H9 (cell line): ENCODE results near the gene MOB3B. TPM values are rescaled to one million over a fixed set of nuclear protein-coding genes. Genes with fewer than 3 reads are reported as not detected.

Experiments used
- DNase-seq: peaks from one replicate; pipeline ENCODE4 v3.0.0-alpha.2; 2017
- H2AFZ ChIP-seq: one replicate; pipeline ENCODE4 v1.6.1; 2013; ENCODE audit warnings: mild to moderate bottlenecking, low read length, control low read depth, moderate library complexity
- H2AK5ac ChIP-seq: 2 replicates; pipeline ENCODE4 v1.6.1; 2013; ENCODE audit warnings: low read length, control low read depth, mixed read lengths; ENCODE audit not compliant: insufficient read length
- H2BK120ac ChIP-seq: one replicate; pipeline ENCODE4 v1.6.1; 2013; ENCODE audit warnings: low read depth, mild to moderate bottlenecking, low read length, control low read depth, inconsistent platforms; ENCODE audit not compliant: poor library complexity, severe bottlenecking
- H2BK12ac ChIP-seq: 2 replicates; pipeline ENCODE4 v1.6.1; 2013; ENCODE audit warnings: low read length, control low read depth, mixed read lengths, low read depth; ENCODE audit not compliant: insufficient read length
- H2BK15ac ChIP-seq: 2 replicates; pipeline ENCODE4 v1.6.1; 2013; ENCODE audit warnings: low read depth, low read length, control low read depth
- H2BK20ac ChIP-seq: one replicate; pipeline ENCODE4 v1.6.1; 2013; ENCODE audit warnings: low read depth, mild to moderate bottlenecking, low read length, control low read depth, inconsistent platforms; ENCODE audit not compliant: poor library complexity, severe bottlenecking
- H2BK5ac ChIP-seq: 2 replicates; pipeline ENCODE4 v1.6.1; 2013; ENCODE audit warnings: low read length, control low read depth, mixed read lengths; ENCODE audit not compliant: insufficient read length
- H3K14ac ChIP-seq: 2 replicates; pipeline ENCODE4 v1.6.1; 2013; ENCODE audit warnings: low read length, control low read depth; ENCODE audit not compliant: insufficient read depth
- H3K18ac ChIP-seq: 2 replicates; pipeline ENCODE4 v1.6.1; 2013; ENCODE audit warnings: low read depth, mild to moderate bottlenecking, mixed read lengths, low read length, control low read depth; ENCODE audit not compliant: insufficient read length
- H3K23ac ChIP-seq: 2 replicates; pipeline ENCODE4 v1.6.1; 2013; ENCODE audit warnings: low read length, control low read depth, mixed read lengths, low read depth; ENCODE audit not compliant: insufficient read length
- H3K23me2 ChIP-seq: 2 replicates; pipeline ENCODE4 v1.6.1; 2013; ENCODE audit warnings: low read depth, mild to moderate bottlenecking, mixed read lengths, low read length, control low read depth; ENCODE audit not compliant: insufficient read length, poor library complexity, severe bottlenecking
- H3K27ac ChIP-seq: 2 replicates; pipeline ENCODE4 v1.5.1; 2013; ENCODE audit warnings: low read length, control low read depth, mixed read lengths, low read depth; ENCODE audit not compliant: insufficient read length
- H3K27me3 ChIP-seq: 2 replicates; pipeline ENCODE4 v1.6.1; 2013; ENCODE audit warnings: low read length, control low read depth, inconsistent platforms; ENCODE audit not compliant: insufficient read depth
- H3K4ac ChIP-seq: 2 replicates; pipeline ENCODE4 v1.6.1; 2013; ENCODE audit warnings: low read depth, mild to moderate bottlenecking, control low read depth, inconsistent platforms, low read length, moderate library complexity
- H3K4me1 ChIP-seq: 2 replicates; pipeline ENCODE4 v1.6.1; 2013; ENCODE audit warnings: low read length, control low read depth, inconsistent platforms; ENCODE audit not compliant: insufficient read depth
- H3K4me2 ChIP-seq: 2 replicates; pipeline ENCODE4 v1.6.1; 2013; ENCODE audit warnings: low read length, control low read depth, mixed read lengths; ENCODE audit not compliant: insufficient read length, insufficient read depth
- H3K56ac ChIP-seq: 2 replicates; pipeline ENCODE4 v1.6.1; 2013; ENCODE audit warnings: low read depth, mild to moderate bottlenecking, mixed read lengths, low read length, control low read depth; ENCODE audit not compliant: insufficient read length
- H3K79me1 ChIP-seq: 2 replicates; pipeline ENCODE4 v1.6.1; 2013; ENCODE audit warnings: low read depth, mild to moderate bottlenecking, moderate library complexity, low read length, control low read depth, inconsistent platforms; ENCODE audit not compliant: insufficient read depth, poor library complexity, severe bottlenecking
- H3K79me2 ChIP-seq: 2 replicates; pipeline ENCODE4 v1.6.1; 2013; ENCODE audit warnings: low read length, control low read depth, inconsistent platforms; ENCODE audit not compliant: insufficient read depth
- H3K9ac ChIP-seq: 2 replicates; pipeline ENCODE4 v1.6.1; 2013; ENCODE audit warnings: low read length, control low read depth, mixed read lengths; ENCODE audit not compliant: insufficient read length; ENCODE audit errors: extremely low read depth
- H3K9me3 ChIP-seq: one replicate; pipeline ENCODE4 v1.6.1; 2013; ENCODE audit warnings: low read depth, low read length, inconsistent platforms; ENCODE audit not compliant: control insufficient read depth
- H3T11ph ChIP-seq: one replicate; pipeline ENCODE4 v1.6.1; 2013; ENCODE audit warnings: mild to moderate bottlenecking, low read length, control low read depth, inconsistent platforms
- H4K20me1 ChIP-seq: one replicate; pipeline ENCODE4 v1.6.1; 2013; ENCODE audit not compliant: control insufficient read depth, insufficient read length, insufficient read depth
- H4K5ac ChIP-seq: 2 replicates; pipeline ENCODE4 v1.6.1; 2013; ENCODE audit warnings: low read depth, mild to moderate bottlenecking, mixed read lengths, low read length, control low read depth; ENCODE audit not compliant: insufficient read length
- H4K8ac ChIP-seq: replicated peaks from 2 replicates; pipeline ENCODE4 v1.6.1; 2013; ENCODE audit warnings: low read length, control low read depth, mixed read lengths, low read depth; ENCODE audit not compliant: insufficient read length
- H4K91ac ChIP-seq: 2 replicates; pipeline ENCODE4 v1.6.1; 2013; ENCODE audit warnings: low read depth, mild to moderate bottlenecking, moderate library complexity, mixed read lengths, low read length, control low read depth; ENCODE audit not compliant: insufficient read length
- H3K27ac Mint-ChIP-seq, 3 experiments: 2 replicates in 2 of 3; 3 replicates in 1 of 3; pipeline ENCODE4 v1.8.0; 2020 to 2021; ENCODE audit warnings: mixed read lengths in 3 of 3, mild to moderate bottlenecking in 1 of 3, moderate library complexity in 1 of 3
- H3K27me3 Mint-ChIP-seq: 2 replicates; pipeline ENCODE4 v1.8.0; 2021; ENCODE audit warnings: low read depth, mild to moderate bottlenecking, moderate library complexity, mixed read lengths
- H3K36me3 Mint-ChIP-seq, 3 experiments: 2 replicates in 2 of 3; 3 replicates in 1 of 3; pipeline ENCODE4 v1.8.0; 2020 to 2021; ENCODE audit warnings: low read depth in 3 of 3, mixed read lengths in 3 of 3; ENCODE audit not compliant: insufficient read depth in 1 of 3
- H3K4me1 Mint-ChIP-seq, 2 experiments: 2 replicates each; pipeline ENCODE4 v1.8.0; 2020; ENCODE audit warnings: mixed read lengths in 2 of 2
- H3K4me3 Mint-ChIP-seq, 2 experiments: 2 replicates in 1 of 2; 3 replicates in 1 of 2; pipeline ENCODE4 v1.8.0; 2020 to 2021; ENCODE audit warnings: mild to moderate bottlenecking in 2 of 2, mixed read lengths in 2 of 2, moderate library complexity in 1 of 2
- H3K9me3 Mint-ChIP-seq, 2 experiments: 2 replicates in 1 of 2; 3 replicates in 1 of 2; pipeline ENCODE4 v1.8.0; 2020; ENCODE audit warnings: mild to moderate bottlenecking in 2 of 2, mixed read lengths in 2 of 2, moderate library complexity in 1 of 2
- WGBS: extraction: QIAGEN DNeasy Blood & Tissue Kit; methylation state at CpG from one replicate; pipeline ENCODE4 v1.1.7; 2013; ENCODE audit warnings: missing lambda C conversion rate, low lambda C conversion rate, mixed read lengths; ENCODE audit not compliant: insufficient read length; ENCODE audit errors: extremely low coverage; 5-methylcytosine and 5-hydroxymethylcytosine counted together
- total RNA-seq: library from RNA; stranded (reverse); gene quantifications from 2 replicates; pipeline ENCODE4 v1.2.1, GENCODE V29; 2021
- TF ChIP-seq, protein P1 (sequence below): fragments of 200-600 bp; sonication (generic); conservative IDR thresholded peaks from 3 replicates; pipeline ENCODE4 v1.8.0; 2021; ENCODE audit warnings: antibody characterized with exemption, mild to moderate bottlenecking

MOB3B gene
- total RNA-seq, 1 experiment from 2014 or later, result 9.8 TPM

DNA sequence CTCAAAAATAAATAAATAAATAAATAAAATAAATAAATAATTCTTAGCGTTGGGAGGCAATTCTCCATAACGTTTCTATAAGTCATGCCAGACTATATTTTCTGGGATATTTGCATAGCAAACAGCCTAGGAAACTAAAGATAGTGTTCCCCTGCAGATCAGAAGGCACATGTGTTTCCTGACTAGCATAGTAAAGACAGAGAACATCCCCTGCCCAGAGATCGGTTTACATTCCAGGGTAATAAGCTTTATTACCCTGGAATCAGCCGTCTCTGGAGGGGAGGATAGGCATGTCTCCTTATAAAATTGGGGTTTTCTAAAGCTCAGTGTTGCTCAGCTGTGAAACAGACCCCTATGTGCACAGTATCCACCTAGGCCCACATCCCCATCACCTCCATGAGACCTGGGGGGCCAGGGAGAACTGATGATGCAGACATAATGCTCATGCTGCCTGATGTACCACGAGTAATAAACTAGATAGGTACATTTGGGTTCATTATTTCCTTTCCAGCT is 42.4 kb downstream of the MOB3B start:
- Histone ChIP-seq H2BK120ac (no peak overlapping the region), H3K4me2 (no peak overlapping the region), H3K4ac (no peak overlapping the region), H3T11ph (no peak overlapping the region), H3K56ac (no peak overlapping the region), H2AK5ac (no peak overlapping the region), H3K79me2 (no peaks in the 10 kb centered on the region), H3K23ac (no peak overlapping the region), H3K4me1 (peaks cover 12% of the 10 kb centered on the region; the same call in 1 of the 2 replicates), H2BK12ac (no peak overlapping the region), H3K14ac (no peak overlapping the region), H3K18ac (no peak overlapping the region), H2BK20ac (no peak overlapping the region), H3K27ac (no peak overlapping the region), H4K5ac (no peak overlapping the region), H3K79me1 (peaks cover 7% of the 10 kb centered on the region), H2AFZ (no peak overlapping the region), H4K20me1 (no peaks in the 10 kb centered on the region), H3K9me3 (no peaks in the 10 kb centered on the region), H4K91ac (no peak overlapping the region), H3K9ac (no peak overlapping the region), H4K8ac (no peak overlapping the region), H2BK5ac (no peak overlapping the region), H2BK15ac (no peak overlapping the region), H3K27me3 (no peaks in the 10 kb centered on the region), H3K23me2 (no peaks in the 10 kb centered on the region)
- no peak overlapping the region for H3K4me3 Mint-ChIP-seq
- no peak for DNase-seq
- H3K27ac Mint-ChIP-seq, result no peak overlapping the region; a peak in 2 of 7 replicates
- no peaks in the 10 kb centered on the region for H3K27me3 Mint-ChIP-seq
- H3K9me3 Mint-ChIP-seq, result no peaks in the 10 kb centered on the region; a peak in 2 of 5 replicates
- no CpG with 5 or more reads among the region's 5 CpGs for WGBS
- peaks cover 35 to 47% of the 10 kb centered on the region in 2 experiments for H3K4me1 Mint-ChIP-seq
- peaks cover 4 to 8% (median 6%) of the 10 kb centered on the region in 3 experiments; a peak in 4 of 7 replicates for H3K36me3 Mint-ChIP-seq
- TF ChIP-seq, protein P1, sequence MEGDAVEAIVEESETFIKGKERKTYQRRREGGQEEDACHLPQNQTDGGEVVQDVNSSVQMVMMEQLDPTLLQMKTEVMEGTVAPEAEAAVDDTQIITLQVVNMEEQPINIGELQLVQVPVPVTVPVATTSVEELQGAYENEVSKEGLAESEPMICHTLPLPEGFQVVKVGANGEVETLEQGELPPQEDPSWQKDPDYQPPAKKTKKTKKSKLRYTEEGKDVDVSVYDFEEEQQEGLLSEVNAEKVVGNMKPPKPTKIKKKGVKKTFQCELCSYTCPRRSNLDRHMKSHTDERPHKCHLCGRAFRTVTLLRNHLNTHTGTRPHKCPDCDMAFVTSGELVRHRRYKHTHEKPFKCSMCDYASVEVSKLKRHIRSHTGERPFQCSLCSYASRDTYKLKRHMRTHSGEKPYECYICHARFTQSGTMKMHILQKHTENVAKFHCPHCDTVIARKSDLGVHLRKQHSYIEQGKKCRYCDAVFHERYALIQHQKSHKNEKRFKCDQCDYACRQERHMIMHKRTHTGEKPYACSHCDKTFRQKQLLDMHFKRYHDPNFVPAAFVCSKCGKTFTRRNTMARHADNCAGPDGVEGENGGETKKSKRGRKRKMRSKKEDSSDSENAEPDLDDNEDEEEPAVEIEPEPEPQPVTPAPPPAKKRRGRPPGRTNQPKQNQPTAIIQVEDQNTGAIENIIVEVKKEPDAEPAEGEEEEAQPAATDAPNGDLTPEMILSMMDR, result no peak
